ENCODE measurements around the gene PON2. TPM values are rescaled to one million over a fixed set of nuclear protein-coding genes. Genes with fewer than 3 reads are reported as not detected.

The PON2 gene
- total RNA-seq, 1 experiment from 2014 or later = 68.2 TPM

DNA sequence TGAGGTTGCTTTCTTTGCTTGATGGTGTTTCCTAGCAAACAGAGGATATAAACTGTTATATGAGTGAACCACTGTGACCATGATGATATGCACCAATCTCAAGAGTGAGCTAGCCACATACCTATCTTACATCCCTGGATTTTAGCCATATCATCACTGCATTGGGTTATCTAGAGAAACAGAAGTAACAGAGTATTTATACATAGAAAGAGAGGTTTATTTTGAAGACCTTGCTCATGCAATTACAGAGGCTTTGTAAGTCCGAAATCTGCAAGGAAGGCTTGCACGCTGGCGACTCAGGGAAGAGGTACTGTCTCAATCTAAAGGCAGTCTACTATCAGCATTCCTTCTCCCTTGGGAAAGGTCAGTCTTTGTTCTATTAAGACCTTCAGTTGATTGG lies 11.8 kb upstream of the PON2 start:
- DNase-seq (ENCODE audit: extremely low read depth, low read depth) = no peak

DNA sequence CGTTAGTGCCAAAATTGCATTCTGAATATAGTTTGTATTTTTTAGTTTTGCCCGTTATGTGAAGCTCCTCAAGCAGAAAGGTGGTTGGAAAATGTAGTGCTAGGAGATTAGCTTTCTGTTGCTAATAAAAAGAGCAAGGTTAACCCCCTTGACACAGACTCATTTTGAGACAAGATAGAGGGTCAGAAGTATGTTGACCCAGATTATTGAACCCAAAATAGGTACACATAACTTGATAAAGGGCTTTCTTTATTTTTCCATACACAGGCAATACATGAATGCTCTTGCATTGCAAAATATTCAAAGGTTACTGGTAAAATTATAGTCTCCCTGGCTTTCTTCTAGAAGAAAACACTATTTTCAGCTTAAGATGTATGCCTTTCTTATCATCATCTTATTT lies 10.0 kb upstream of the PON2 start:
- DNase-seq (ENCODE audit: extremely low read depth, low read depth) = no peak

DNA sequence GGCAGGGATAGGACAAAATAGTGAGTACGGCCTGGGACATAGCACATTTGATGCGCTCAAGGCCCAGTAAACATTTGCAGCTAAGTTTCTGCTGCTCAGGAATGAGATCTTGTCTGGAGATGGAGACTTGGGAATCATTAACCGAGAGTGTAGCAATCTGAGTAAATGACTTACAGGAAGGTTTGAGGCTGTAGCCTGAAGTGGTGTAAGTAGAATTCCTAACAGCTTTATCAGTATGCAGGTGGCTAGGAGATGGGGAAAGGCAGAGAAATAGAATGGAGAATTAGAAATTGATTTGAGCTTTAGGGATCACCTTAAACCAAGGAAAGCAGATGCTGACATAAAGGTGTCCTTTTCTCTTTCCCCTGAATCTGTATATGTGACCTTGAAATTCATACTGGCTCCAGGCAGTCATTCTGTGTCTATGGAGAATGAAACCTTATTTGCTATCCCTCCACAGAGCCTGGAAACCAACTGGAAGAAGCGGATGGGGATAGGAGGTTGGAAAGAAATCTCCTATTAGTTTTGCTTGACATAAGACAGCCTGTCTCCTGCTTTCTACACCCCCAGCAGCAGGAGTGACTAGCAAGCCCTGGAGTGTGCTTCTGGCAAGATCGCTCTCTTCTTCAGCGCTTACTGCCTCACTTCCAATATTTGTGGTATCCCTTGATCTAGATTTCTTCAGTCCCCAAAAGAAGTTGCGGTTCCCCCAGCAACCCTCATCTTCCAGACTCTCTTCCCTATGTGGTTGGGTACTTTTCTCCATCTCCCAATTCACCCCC lies 6.4 kb upstream of the PON2 start:
- no peak for DNase-seq (ENCODE audit: extremely low read depth, low read depth)

DNA sequence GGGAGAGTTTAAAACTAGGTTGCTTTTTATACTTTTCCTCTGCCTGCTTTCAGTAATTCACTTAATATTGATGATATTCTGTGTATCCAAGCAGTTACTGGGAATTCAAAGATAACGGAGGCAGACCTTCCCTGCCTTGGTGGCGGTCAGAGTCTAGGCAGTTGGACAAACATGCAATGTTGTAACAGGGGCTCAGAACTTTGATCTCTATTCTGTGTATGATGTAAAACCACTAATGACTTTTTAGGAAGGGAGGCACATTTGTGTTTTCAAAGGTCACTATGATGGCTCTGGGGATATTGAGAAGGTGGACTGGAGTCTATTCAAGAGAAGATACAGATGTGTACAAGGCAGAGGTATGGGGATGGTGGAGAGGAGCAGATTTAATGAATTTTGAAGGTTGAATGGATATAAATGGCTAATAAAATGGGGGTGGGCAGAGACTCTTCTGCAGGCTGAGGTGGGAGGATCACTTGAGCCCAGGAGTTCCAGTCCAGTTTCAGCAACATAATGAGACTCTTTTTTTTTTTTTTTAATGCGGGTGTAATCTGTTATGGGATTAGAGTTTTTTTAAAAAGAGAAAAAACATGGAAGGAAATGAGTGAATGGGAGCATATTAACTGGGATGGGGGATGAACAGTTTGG lies 5.7 kb upstream of the PON2 start:
- no peak for DNase-seq (ENCODE audit: extremely low read depth, low read depth)

DNA sequence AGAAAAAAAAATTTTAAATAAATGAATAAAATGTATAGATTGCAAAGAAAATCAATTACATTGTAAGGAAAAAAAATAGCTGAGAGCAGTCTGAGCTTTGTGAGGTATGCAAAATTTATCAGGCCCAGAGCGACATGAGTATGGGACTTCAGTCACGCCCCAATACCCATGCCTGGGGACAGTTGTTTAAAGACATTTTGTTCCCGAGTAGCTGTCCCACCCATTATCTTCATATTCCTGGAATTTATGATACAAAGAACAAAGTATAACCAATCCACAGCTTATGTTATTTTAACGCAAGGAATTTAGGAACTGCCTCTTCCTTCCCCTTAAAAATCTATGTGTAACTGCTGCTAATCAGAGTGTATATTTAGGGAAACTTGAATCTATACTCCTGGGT lies 1.6 kb upstream of the PON2 start:
- DNase-seq (ENCODE audit: extremely low read depth, low read depth) = no peak

DNA sequence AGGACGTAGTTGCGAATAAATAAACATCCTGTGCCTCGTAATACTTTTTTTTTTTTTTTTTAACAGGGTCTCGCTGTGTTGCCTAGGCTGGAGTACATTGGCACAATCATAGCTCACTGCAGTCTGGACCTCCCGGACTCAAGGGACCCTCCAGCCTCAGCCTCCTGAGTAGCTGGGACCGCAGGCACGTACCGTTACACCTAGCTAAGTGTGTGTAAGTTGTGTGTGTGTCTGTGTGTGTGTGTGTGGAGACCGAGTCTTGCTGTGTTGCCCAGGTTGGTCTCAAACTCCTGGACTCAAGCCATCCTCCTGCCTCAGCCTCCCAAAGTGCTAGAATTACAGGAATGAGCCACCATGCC lies 573 bp upstream of the PON2 start:
- DNase-seq (ENCODE audit: extremely low read depth, low read depth) = no peak

DNA sequence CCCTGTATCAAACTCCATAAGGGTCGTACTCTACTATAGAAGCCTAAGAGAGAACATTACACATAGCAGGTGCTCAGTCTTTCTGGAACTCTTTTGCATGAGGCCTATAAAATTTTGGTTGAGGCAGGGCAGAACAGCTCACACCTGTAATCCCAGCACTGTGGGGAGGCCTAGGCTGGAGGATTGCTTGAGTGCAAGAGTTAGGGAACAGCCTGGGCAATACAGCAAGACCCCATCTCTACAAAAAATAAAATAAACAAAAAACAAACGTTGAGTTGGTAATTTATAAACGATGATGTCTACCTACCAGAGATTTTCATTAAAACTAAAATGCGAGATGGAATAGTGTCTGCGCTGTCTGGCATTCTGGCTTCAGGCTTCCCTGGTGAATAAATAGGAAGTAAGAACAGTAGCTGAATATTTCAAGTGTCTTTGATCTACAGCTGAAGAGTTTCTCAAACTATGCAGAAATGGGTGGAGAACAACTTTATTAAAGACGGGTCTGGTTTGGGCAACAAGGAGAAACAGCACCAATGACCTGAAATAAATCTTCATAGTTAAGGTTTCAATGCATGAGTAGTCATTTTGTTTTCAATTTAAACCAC lies 774 bp downstream of the PON2 start:
- DNase-seq (ENCODE audit: extremely low read depth, low read depth) = no peak

DNA sequence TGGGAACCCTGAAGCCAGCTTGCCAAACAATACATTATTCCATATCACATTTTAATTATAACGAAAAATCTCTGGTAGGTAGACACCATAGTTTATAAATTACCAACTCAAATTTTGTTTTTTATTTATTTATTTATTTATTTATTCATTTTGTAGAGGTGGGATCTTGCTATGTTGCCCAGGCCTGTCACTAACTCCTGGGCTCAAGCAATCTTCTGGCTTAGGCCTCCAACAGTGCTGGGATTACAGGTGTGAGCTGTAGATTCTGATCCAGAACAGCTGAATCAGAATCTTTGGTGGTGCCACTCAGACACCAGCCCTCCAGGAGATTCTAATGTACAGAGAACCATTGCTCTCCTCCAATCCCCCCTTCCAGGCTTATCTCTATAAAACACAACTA lies 1.7 kb downstream of the PON2 start:
- DNase-seq (ENCODE audit: extremely low read depth, low read depth) = no peak

DNA sequence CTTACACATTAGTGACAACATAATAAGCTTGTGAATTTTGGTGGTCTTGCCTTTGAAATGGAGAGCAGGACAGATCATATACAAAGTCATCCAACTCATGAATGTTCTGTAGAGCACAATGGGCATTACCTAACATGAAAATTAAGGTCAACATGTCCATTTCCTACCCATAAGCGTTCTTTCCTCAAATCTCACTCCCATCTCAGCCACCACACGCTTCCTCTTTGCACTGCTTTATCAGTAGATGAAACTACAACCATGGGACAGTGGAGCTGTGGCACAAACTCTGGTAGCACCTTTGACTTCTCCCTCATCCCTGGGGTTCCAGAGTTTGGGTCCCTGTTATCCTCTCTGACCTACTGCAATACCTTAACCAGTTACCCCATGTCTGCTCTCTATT lies 2.2 kb downstream of the PON2 start:
- DNase-seq (ENCODE audit: extremely low read depth, low read depth) = no peak

DNA sequence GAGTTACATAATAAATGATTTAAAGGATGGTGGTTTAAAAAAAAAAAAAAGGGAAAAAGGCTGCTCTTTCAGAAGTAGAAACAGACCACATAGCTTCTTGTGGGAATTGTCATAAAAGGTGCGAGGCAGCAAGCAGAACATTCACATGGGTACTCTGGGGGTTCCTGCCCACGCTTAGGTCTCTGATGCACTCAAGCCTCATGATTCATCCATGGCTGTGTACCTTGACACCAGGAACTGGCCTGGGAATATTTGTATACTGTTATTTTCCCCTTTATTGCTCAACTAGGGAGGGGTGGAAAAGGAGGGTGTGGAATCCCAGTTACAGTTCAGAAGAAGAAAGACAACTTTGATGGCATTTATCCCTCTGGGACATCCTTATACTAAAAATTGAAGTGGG lies 4.0 kb downstream of the PON2 start:
- no peak for DNase-seq (ENCODE audit: extremely low read depth, low read depth)

DNA sequence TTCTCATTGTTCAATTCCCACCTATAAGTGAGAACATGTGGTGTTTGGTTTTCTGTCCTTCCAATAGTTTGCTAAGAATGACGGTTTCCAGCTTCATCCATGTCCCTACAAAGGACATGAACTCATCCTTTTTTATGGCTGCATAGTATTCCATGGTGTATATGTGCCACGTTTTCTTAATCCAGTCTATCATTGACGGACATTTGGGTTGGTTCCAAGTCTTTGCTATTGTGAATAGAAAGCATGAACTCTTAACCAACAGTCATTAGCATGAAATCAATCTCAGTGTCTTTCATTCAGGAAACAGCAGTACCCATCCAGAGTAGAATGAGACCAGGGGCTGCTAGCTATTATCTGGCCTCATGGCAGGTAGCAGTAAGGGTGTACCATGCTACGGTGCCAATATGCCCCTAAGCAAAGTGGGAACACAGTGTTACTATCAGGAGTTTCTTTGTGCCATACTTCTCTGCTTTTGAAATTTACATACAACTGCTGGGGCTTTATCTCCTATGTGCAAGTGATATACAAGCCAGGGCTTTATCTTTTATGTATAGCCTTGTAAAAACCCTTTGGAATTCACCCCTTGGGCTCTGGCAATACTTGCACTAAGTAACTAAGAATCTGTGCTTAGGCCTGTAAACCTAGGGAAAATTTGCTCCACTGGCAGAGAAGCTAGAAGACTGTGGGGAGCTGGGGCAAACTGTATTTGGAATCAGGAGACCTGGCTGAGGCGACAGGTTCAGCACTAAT lies 5.4 kb downstream of the PON2 start:
- DNase-seq (ENCODE audit: extremely low read depth, low read depth) = no peak

DNA sequence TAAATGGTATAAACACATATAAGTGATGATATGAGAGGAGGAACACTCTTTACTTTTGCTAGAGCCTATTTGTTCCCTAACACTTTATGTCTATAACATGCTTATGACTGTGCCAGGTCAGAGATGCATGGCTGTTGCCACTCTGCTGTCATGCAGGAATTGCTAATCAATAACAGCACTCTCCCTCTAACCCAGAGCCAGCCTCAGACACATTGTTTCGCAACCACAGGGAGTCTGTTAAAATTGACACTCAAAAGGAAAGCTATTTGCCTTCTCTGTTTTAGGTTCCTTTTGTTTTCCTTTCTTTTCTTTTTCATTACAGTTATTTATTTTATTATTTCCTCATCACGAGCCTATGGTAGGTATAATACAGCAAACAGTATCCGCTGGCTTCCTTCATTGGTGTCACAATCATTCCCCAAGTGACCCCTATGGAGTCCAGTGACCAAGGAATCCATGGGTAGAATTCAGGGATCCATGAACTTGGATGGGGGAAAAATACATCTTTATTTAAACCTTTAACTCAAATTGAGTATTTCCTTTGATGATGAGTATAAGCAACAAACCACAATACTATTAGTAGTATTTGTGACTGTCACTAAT lies 6.8 kb downstream of the PON2 start:
- DNase-seq (ENCODE audit: extremely low read depth, low read depth) = no peak

DNA sequence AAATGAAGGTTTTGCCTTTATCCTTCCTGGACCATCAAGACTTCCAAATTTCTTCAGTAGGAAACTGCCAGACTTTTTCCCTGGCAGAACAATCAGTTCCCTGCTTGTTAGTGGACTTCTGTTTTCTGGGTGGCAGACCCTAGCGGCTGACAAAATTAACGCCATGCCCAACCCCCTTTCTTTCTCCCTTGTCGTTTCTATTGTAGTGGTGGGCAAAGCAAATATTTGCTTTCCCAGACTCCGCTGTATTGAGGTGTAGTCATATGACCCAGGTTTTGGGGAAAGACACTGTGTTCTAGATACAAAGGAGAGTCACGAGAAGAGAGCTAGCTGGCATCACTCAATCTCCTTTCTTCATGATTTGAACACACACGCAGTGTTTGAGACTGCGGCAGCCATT lies 7.7 kb downstream of the PON2 start:
- no peak for DNase-seq (ENCODE audit: extremely low read depth, low read depth)

DNA sequence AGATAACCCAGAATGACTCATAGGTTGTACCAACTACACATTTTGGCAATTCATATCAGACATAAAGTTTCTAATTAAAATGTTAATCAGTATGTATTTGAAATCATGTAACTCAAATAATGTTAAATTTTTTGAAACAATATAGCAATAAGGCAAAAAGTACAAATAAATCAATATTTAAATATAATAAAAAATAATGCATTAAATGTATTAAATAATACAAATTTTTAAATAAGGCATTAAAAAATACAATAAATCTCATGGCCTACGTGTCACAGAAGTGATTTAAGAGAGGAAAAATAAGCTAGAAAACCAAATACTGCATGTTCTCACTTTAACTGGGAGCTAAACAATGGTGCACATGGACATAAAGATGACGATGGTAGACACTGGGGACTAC lies 9.1 kb downstream of the PON2 start:
- DNase-seq (ENCODE audit: extremely low read depth, low read depth) = no peak

DNA sequence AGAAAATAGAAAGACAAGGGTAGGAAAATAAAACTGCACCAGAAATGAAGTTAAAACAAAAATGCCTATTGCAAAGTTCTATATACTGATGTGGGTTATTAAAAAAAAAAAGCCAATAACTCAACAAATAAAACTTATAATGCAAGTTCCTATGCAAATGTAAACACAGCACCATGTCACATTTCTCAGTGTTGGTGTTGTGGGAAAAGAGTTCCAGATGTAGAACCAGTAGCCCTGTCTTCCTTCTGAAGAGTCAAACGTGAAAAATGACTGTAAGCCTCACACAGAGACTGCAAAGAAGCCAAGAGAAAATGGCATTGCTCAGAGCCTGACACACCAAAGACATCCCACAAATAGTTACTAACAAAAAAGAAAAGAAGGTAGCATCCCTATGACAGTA lies 10.1 kb downstream of the PON2 start:
- DNase-seq (ENCODE audit: extremely low read depth, low read depth) = no peak

DNA sequence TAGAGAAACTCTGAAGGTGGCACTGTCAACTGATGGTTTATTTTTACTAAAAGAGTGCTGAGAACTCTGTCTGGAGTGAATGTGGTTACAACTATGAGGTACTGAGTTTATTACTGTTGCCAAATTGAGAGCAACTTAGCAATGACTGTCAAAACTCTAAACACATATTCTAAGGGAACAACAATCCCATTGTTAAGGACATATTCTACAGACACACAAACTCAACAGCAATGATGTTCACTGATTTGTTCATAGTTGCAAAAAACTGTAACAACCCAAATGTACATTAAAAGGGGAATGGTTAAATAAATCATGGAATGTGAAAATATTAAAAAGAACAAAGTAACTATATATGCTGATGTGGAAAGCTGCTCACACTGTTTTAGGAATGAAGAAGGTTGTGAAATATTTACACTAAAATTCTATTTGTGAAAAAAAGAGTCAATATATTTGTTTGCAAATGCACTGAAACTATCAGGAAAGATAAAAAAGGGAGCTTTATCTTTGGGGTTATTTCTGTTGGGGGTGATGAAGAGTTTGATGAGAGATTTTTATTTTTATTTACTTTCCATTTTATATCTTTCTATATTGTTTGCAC lies 12.9 kb downstream of the PON2 start:
- DNase-seq (ENCODE audit: extremely low read depth, low read depth) = no peak

DNA sequence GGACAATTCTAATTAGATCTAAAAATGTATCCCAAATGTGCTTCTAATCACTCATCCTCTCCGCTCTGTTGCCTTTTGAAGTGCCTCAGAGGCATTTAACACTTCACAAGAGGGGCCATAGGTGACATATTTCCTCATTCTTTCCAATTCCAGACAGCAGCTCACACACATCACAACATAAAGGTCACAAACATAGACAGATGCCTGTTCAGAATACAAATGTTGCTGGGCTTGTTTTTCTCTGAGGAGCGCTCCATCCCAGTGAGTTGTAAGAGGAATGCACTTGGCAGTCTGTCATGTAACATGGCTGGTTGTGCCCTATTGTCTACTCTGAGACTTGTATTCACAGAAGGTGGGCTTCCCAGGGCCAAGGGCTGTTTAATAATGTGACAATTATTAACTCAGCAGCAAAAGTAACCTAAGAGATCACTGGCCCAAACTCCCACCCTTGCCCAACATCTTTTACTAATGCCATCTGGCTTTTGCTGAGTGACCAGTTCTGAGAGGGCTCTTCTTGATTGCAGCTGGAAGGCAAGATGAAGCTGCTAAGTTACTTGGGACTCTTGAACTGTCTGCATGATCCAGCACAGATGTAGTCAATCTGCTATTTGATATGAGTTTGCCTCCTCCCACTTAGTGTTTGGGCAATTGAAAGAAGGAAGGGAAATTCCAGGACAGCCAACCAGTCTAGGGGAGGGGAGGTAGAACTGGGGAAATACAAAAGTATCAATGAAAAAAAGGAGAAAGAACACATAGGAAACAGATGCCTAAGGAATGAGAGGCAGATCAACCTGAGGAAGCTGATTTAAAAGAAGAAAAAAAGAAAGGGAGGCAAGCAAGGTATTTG lies 13.6 kb downstream of the PON2 start:
- DNase-seq (ENCODE audit: extremely low read depth, low read depth) = no peak

DNA sequence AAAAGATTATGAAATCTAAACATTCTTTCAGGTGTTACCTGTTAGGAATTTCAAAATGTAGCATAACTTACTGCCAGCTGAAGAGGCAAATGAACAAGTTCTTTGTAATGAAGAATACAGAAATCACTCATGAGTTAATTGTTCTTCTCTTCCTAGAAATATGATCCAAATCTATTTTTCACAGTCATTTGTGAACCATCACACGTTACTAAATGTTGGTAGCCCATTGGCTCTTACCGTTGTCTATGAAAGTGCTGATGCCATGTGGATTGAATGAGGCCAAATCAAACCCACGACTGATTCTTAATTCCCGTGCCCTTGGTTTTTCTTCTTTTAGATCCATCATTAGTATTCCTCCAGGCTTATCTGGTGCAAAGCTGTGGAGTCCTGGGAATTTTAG lies 22.8 kb downstream of the PON2 start:
- no peak for DNase-seq (ENCODE audit: extremely low read depth, low read depth)

DNA sequence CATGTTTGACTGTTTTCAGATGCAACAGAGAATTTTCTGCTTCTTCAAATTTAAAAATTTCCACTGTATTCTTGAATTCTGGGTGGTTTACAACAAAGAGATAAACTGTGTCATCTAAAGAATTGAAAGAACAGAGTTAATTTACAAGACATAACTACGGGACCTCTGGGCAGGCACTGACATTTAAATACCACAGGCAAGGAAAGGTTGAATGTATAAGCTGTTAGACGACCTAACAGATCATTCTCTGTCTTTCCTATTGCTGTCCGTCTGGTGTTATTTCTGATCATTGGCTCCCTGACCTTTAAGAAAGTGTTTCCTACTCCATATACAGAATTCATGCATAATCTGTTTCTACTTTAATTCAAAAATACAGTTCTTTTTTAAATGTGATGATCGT lies 23.2 kb downstream of the PON2 start:
- no peak for DNase-seq (ENCODE audit: extremely low read depth, low read depth)

DNA sequence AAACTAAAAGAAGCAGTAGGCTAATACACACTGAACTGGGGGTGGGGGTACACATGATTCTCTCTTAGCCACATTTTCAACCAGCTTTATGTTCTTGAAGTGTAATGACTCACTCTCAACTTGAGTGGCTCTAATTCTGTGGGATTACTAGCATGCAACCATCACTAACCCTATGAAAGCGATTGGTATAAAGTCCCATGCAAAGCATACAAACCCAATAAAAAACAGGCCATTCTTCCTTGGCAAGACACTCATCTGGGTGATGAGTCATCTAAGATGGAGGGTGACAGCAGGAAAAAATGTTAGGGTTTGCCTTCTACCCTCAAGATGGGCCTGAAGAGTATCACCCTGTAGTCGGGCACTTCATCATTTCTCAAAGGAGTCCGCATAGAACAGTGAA lies 23.8 kb downstream of the PON2 start:
- no peak for DNase-seq (ENCODE audit: extremely low read depth, low read depth)

Data from NCI-H460 (cell line).